GM12874 (cell line): ENCODE measurements around the gene DNMT1.

Experiments
- CTCF ChIP-seq: IDR thresholded peaks from 2 replicates; pipeline ENCODE4 v1.5.1; 2011; ENCODE audit warnings: low read depth, mild to moderate bottlenecking, control low read depth, low read length, moderate library complexity; ENCODE audit not compliant: insufficient read depth

DNMT1 gene

GRCh38 chr19:10113964-10114650 is 80.6 kb downstream of the DNMT1 start:
- TF ChIP-seq CTCF, result no peak

- TF ChIP-seq CTCF, result no peak
Measured at GRCh38 chr19:10113592-10113963, 81.2 kb downstream of the DNMT1 start.

GRCh38 chr19:10112895-10113591 is 81.7 kb downstream of the DNMT1 start:
- peak; percentile 90 for TF ChIP-seq CTCF

- no peak for TF ChIP-seq CTCF
Measured at GRCh38 chr19:10112037-10112761, 82.6 kb downstream of the DNMT1 start.

GRCh38 chr19:10111405-10111811 is 83.3 kb downstream of the DNMT1 start, which contains the start of gene P2RY11:
Gene P2RY11 (plus strand): TSS chr19:10111693. CDS start chr19:10111722, 29 bp downstream.
- TF ChIP-seq CTCF, result no peak

- TF ChIP-seq CTCF, result no peak
Measured at GRCh38 chr19:10110972-10111317, 83.8 kb downstream of the DNMT1 start.
